Loucy (cell line): ENCODE results near the gene ZNRF3.

Source experiments
- EZH2phosphoT487 ChIP-seq: fragments of 200-600 bp; IDR thresholded peaks from 2 replicates; pipeline ENCODE4 v1.6.1; 2018; ENCODE audit warnings: antibody characterized with exemption, mild to moderate bottlenecking, moderate library complexity, borderline replicate concordance
- TF ChIP-seq, protein P1 (sequence below): fragments of 200-600 bp; sonication (generic); conservative IDR thresholded peaks from 2 replicates; pipeline ENCODE4 v1.5.1; 2014; ENCODE audit warnings: mild to moderate bottlenecking, antibody characterized with exemption, low read length

DNA sequence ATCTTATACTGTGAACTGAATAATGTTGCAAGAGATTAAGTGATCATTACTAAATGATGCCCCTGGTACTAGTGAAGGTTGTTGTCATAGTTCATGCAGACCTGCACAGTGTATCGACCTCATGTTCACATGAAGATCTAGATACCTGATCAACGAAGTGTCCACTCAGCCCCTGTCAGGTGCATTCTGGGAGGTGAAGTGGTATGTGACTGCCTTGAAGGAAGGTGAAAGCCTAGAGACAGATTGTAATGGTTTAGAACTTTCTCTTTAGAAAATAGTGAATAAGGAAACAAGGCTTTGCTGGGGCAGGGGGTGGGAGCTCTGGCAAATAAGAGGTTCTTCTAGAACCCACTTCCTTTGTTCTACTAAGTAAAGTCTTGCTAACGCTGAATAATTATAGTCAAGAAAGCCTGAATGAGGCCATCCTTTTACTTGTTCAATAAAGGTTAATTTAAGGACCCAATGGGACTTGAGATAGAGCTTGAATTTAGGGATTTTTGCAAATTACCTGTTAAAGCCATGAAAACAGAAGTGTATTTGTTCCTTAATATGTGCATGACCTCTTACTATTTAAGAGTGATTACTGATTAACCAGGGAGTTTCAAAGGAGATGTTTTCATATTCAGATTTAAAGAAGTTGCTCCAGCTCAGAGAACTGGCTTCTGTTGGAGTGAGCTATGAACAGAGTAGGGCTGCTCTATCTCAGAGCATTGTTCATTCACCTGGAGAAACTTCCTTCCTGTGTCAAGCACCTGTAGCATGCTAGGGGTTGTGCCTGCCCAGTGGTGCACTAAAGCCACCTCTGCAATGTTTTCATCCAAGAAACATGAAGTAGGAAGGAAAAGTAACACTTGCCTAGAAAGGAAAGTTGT is 132.9 kb downstream of the ZNRF3 start:
- TF ChIP-seq, protein P1, sequence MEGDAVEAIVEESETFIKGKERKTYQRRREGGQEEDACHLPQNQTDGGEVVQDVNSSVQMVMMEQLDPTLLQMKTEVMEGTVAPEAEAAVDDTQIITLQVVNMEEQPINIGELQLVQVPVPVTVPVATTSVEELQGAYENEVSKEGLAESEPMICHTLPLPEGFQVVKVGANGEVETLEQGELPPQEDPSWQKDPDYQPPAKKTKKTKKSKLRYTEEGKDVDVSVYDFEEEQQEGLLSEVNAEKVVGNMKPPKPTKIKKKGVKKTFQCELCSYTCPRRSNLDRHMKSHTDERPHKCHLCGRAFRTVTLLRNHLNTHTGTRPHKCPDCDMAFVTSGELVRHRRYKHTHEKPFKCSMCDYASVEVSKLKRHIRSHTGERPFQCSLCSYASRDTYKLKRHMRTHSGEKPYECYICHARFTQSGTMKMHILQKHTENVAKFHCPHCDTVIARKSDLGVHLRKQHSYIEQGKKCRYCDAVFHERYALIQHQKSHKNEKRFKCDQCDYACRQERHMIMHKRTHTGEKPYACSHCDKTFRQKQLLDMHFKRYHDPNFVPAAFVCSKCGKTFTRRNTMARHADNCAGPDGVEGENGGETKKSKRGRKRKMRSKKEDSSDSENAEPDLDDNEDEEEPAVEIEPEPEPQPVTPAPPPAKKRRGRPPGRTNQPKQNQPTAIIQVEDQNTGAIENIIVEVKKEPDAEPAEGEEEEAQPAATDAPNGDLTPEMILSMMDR = no peak
- no peak for TF ChIP-seq EZH2phosphoT487
